HTERT RPE-1 (cell line): ENCODE data around the gene LCP2.
"Not testable (repeated sequence)": the region's sequence is repeated elsewhere in the genome, so short reads cannot be mapped to it uniquely, and the experiment has no call there.

Experiments used
- in situ Hi-C: fragments of 300-500 bp; cut with MboI; formaldehyde crosslinking; loops from 4 replicates; pipeline ENCODE4 v1.14.3; 2020; ENCODE audit warnings: low sequenced_read_pairs

The LCP2 gene

GRCh38 chr5:170250810-170251317 lies 46.7 kb downstream of the LCP2 start:
- in situ Hi-C loops = no loop called here

GRCh38 chr5:170249355-170249754 lies 48.2 kb downstream of the LCP2 start:
- in situ Hi-C loops = no loop called here

GRCh38 chr5:170248931-170249227 lies 48.7 kb downstream of the LCP2 start:
- in situ Hi-C loops = not testable (repeated sequence)

- in situ Hi-C loops = no loop called here
Observed at GRCh38 chr5:170248172-170248930, 49.2 kb downstream of the LCP2 start.

GRCh38 chr5:170247363-170247762 lies 50.2 kb downstream of the LCP2 start:
- in situ Hi-C loops = no loop called here

- in situ Hi-C loops = no loop called here
Observed at GRCh38 chr5:170246126-170246870, 51.3 kb downstream of the LCP2 start.

- in situ Hi-C loops = not testable (repeated sequence)
Observed at GRCh38 chr5:170245436-170245835, 52.1 kb downstream of the LCP2 start.

GRCh38 chr5:170238456-170239196 lies 59.0 kb downstream of the LCP2 start:
- in situ Hi-C loops = no loop called here

GRCh38 chr5:170235876-170236864 lies 61.4 kb downstream of the LCP2 start:
- in situ Hi-C loops = no loop called here

- in situ Hi-C loops = no loop called here
Observed at GRCh38 chr5:170233358-170233892, 64.2 kb downstream of the LCP2 start.

- in situ Hi-C loops = no loop called here
Observed at GRCh38 chr5:170232786-170233185, 64.8 kb downstream of the LCP2 start, which contains the start of gene C5orf58. Gene C5orf58 (plus strand): TSS chr5:170232985. CDS start chr5:170234977, 1,992 bp downstream.

GRCh38 chr5:170228762-170229435 lies 68.7 kb downstream of the LCP2 start:
- in situ Hi-C loops = no loop called here

- in situ Hi-C loops = no loop called here
Observed at GRCh38 chr5:170226661-170227060, 70.9 kb downstream of the LCP2 start.

- in situ Hi-C loops = no loop called here
Observed at GRCh38 chr5:170226129-170226615, 71.4 kb downstream of the LCP2 start.

GRCh38 chr5:170225326-170226128 lies 72.0 kb downstream of the LCP2 start:
- in situ Hi-C loops = no loop called here

- in situ Hi-C loops = no loop called here
Observed at GRCh38 chr5:170223906-170224305, 73.7 kb downstream of the LCP2 start.

- in situ Hi-C loops = no loop called here
Observed at GRCh38 chr5:170223360-170223759, 74.2 kb downstream of the LCP2 start.

GRCh38 chr5:170221327-170221741 lies 76.2 kb downstream of the LCP2 start:
- in situ Hi-C loops = no loop called here
